Right ventricle myocardium inferior (tissue), 1 donor: ENCODE results near the gene FOXP1. TPM values are rescaled to one million over a fixed set of nuclear protein-coding genes. Genes with fewer than 3 reads are reported as not detected.

Source experiments
- ATAC-seq: fragments of 200-7000 bp; cut with Tn5 transposase; one replicate; pipeline ENCODE4 v1.9.1; 2020; ENCODE audit warnings: mild to moderate bottlenecking, moderate library complexity
- DNase-seq: peaks from one replicate; pipeline ENCODE4 v3.0.0; 2021; ENCODE audit errors: missing footprints
- intact Hi-C: fragments of 100-400 bp; cut with DNase I; formaldehyde crosslinking; loops from one replicate; pipeline ENCODE4 v1.11.0; 2022
- total RNA-seq: library from RNA; stranded (reverse); fragmentation: NEBNext Ultra II Directional; extraction: Animal tissue kit (Norgen Biotek cat#: 25700); gene quantifications from one replicate; pipeline ENCODE4 v1.2.1, GENCODE V29; 2021
- donor health status: DM: no; HTN: yes; CAD: no; lungs with severe emphysema.

Gene FOXP1
- total RNA-seq, 1 donor from 2014 or later = 38.5 TPM

GRCh38 chr3:71095511-71096291 is 487.8 kb downstream of the FOXP1 start:
- DNase-seq (no peak), ATAC-seq (no peak)
- intact Hi-C loops = no loop called here

DNA sequence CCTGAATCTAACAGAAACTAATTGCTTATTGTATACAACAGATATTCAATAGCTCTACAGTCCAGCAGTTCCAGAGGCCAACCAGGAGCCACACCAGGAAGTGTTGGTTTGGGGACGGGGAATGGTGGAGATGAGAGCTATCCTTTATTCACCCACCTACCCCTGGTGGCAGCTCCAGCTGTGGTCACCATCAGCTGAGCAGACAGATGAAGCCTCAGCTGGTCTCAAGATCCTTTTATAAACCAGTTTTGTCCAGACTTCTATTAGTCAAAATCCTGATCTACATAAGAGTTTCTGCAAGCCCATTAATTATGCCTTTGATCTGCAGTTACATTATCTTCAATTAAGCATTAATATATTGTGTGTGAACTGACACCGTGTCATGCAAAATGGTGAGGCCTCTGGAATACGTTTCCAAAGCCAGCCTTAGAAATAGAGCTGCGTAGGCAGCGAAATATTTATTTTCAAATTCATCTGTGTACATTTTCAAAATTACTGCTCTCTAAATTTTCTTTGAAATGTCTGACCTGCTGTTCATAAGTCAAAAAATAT is 488.8 kb downstream of the FOXP1 start:
- DNase-seq (no peak), ATAC-seq (no peak)
- intact Hi-C loops = no loop called here

GRCh38 chr3:71092665-71093064 is 490.9 kb downstream of the FOXP1 start:
- ATAC-seq (no peak), DNase-seq (no peak)
- intact Hi-C loops = no loop called here

DNA sequence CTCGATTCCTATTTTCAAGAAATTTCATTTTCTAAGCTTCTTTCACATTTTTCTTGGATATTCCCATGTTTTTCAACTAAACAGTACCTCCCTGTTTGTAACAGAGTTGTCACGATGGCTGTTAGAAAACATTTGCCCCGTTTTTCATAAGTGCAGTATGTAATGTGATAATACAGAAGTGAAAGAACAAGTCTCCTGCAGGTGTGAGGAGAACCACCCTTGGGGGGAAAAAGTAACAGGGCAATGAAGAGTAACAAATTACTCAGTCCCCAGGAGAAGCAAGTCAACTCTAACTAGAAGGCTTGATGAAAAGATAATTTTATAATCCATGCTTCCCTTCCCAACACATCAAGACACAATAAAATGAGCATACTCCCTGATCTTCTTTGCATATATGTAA is 493.3 kb downstream of the FOXP1 start:
- ATAC-seq (no peak), DNase-seq (no peak)
- intact Hi-C loops = no loop called here

DNA sequence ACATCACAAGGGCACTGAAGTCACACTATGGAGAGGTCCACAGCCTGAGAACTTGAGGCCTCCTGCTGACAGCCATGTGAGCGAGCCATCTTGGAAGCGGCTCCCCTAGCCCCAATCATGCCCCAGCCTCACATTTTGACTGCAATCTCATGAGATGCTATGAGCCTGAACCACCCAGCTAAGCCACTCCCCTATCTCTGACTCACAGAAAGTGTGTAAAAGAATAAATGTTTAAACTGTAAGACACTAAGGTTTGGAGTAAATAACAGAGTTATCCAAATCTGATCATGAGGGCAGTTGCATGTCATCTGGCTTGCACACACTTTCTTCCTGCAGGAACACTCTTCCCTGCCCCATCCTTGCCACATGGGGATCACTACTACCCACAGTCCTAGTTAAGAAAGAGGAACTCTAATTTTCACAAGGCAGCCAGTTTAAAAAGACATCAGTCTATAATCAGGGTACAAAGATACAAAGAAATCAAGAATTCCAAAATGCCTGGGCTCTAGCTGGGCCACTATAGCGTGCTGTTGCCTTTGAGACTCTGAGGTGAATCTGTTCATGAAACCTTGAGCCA is 494.2 kb downstream of the FOXP1 start:
- intact Hi-C loops = no loop called here
- ATAC-seq = no peak
- no peak for DNase-seq

DNA sequence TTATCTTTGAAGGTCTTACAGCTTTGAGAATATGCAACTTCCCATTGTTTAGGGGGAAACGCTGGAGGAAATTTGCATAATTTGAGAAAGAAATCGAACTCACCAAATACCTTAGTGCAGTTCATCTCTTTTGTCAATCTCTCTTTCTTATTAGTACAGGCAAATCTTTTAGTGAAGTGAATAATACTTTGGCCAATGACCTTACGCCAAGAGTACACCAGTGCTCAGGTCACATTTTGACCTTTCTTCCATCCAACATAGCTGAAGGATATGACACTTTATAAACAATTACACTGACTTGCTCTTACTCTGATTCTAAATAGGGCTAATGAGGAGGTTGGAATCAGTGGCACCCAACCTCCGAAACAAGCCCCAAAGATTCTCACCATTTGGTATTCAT is 494.8 kb downstream of the FOXP1 start:
- intact Hi-C loops = no loop called here
- no peak for ATAC-seq
- no peak for DNase-seq

DNA sequence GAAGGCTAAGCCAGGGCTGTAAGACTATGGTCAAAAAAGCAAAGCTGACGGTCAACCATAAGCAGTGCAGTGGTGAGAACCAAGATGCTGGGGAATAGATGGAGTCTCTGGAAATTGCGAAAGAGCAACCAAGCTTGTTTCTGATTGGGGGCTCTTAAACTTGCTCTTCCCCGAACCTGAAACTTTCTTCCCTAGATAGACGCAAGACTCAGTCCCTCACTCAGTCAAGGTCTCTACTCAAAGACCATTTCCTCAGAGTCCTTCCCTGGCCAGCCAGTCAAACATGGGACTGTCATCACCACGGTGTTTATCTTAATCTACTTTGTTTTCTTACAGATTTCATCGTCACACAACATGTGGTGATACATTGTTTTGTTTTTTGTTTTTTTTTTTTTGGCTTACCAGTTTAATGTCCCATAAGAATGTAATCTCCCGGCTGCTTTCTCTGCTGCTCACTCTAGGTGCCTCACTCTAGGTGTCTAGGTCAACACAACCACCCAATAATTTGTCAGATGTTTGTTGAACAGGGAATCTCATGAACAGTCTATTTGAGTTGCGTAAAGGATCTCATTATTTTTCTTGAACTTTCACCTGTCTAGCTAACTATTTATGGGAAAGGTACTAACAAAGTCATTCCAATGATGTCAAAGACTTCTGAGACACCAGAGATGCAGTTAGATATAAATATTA is 495.4 kb downstream of the FOXP1 start:
- ATAC-seq (no peak), DNase-seq (no peak)
- intact Hi-C loops = no loop called here

- intact Hi-C loops = no loop called here
- DNase-seq (no peak), ATAC-seq (no peak)
Measured at GRCh38 chr3:71087143-71088018, 496.1 kb downstream of the FOXP1 start.

- no peak for ATAC-seq
- intact Hi-C loops = no loop called here
- no peak for DNase-seq
Measured at GRCh38 chr3:71086777-71087142, 496.8 kb downstream of the FOXP1 start.

DNA sequence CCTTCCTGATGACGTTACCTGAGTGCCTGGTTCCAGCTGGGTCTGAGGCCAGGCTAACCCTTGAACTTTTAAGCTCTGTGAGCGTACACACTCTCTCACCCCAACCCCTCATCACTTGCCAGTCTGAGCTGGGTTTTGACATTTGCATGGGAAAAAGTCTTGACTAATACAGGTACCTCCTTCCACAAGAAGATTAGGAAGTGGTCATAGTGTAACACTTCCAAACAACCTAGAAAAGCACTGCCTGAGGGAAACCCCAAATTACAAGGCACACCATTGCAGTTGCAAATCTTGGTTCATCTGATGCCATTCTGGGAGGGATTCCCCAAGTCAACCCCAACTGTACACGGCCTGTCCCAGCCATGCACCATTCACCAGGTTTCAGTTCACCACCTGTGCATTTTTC is 499.8 kb downstream of the FOXP1 start:
- intact Hi-C loops = no loop called here
- ATAC-seq (no peak), DNase-seq (no peak)

DNA sequence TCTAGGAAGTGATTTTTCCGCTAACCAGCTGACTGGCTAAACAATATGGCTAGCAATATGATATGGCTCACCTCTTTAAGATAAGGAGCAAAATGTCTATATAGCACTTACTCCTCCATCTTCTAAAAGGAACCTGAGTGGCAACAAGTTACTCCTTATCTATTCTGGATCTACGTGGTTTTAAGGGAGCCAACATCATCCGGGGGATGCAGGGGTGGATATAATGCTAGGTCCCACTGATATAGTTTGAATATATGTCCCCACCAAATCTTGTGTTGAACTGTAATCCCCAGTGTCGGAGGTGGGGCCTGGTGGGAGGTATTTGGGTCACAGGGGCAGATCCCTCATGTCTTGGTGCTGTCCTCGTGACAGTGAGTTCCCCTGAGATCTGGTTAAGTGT is 500.7 kb downstream of the FOXP1 start:
- no peak for ATAC-seq
- no peak for DNase-seq
- intact Hi-C loops = no loop called here

- intact Hi-C loops = no loop called here
- DNase-seq = no peak
- no peak for ATAC-seq
Measured at GRCh38 chr3:71080517-71081083, 502.9 kb downstream of the FOXP1 start.

DNA sequence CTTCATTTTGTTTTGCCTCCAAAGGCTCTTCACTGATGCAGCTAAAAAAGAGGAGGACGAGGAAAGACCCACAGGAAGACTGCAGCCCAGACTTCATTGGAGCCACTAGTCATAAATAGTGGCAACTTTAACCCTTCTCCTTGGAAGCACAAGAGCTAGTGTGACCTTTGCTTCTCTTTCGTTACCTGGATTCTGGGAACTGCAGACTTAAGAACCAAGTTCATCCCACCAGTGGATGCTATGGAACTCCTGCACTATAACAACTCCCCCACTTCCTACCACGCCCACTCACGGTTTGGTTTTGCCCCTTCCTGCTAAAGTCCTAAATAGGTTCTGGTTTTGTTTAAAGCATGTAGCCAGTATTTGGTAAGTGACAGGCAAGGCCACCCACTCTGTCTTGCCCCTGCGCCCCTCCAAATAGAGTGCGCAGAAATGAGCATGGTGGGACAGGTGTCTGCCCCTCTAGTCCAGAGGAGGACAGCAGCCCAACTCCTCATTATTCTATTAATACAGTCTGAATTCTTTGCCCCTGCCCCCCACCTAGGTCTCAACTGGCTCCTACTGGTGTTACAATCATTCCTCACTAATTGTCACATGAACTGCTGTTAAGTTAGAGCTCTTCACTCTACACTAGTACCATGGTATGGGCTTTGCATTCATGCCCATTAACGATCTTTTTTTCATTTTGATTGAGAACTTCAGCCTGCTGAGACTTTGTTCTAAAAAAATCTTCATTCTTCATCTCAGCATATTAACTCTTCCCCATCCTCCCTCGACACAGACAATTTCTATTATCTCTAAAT is 504.6 kb downstream of the FOXP1 start:
- ATAC-seq (no peak), DNase-seq (no peak)
- intact Hi-C loops = no loop called here

DNA sequence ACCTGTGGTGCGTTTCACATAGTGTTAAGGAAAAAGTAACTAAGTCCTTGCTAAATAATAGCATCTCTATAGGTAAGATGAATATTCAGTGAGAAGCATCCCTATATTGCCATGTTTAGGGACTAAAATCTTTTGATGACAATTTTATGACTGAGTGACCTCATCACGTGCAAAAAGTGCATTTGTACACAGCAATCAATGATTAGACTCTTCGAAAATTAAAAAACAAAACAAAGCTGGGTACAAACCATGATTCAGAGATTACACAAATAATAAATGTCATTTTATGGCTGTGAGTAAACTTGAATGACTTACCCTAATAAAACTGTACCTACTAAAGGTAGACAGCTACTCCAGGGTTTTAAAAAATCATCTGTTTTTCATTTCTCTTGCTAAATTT is 505.3 kb downstream of the FOXP1 start:
- intact Hi-C loops = no loop called here
- ATAC-seq (no peak), DNase-seq (no peak)

GRCh38 chr3:71077070-71077469 is 506.5 kb downstream of the FOXP1 start:
- ATAC-seq = no peak
- intact Hi-C loops = no loop called here

DNA sequence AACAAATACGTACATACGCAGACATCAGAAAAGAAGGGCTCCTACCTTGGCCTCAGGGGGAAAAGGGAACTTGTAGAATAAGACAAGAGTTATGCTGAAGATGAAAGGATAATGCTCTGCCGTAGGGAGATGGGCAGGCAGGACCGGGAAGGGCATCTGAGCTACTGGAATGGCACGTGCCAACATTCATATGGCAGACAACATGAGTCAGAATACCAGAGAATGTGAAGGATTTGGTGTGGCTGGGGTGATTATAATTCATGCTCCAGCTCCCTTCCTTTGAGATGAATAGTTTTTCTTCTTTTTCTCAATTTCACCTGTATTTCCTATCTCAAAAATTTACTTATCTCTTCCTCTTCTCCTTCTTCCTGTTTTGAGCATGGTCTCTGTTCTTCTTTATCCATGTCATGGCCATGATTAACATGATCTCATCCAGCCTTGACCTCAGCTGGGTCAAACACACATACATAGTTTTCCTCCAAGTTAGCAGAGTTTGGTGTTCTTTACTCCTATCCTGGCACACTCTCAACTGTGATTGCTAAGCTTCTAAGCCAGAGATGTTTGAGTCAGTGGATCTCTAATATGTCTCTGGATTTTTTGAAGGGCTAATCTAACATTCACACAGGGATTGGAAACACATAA is 507.0 kb downstream of the FOXP1 start:
- intact Hi-C loops = no loop called here
- ATAC-seq = no peak
- no peak for DNase-seq

More at GRCh38 chr3:71077070-71077469, 506.5 kb downstream of the FOXP1 start:
- DNase-seq = no peak

DNA sequence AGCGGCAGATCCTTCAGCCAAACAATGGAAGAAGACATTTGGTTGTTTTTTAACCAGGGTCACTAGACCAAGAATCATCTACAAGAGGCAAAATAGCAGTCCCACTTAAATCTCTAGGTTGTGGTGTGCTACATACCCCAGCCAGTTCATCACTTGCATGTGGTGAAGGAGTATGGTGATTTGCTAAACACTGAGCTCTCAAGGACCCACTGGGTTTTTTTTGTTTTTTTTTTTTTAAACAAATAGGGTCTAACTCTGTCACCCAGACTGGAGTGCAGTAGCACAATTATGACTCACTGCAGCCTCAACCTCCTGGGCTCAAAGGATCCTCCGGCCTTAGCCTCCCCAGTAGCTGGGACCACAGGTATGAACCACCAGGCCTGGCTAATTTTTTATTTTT is 508.0 kb downstream of the FOXP1 start:
- ATAC-seq = no peak
- intact Hi-C loops = no loop called here
- DNase-seq = no peak
